Astrocyte of the spinal cord (primary cell): Measurements from ENCODE around the gene PACC1.

Experiments used
- DNase-seq: peaks from one replicate; pipeline ENCODE4 v3.0.0; 2011; ENCODE audit warnings: low read depth, low spot score
- H3K4me3 ChIP-seq: 2 replicates; pipeline ENCODE4 v1.5.1; 2011; ENCODE audit warnings: low read depth, mild to moderate bottlenecking, low read length, moderate library complexity
- in situ Hi-C: cut with HindIII; loops from 2 replicates; pipeline ENCODE4 v1.10.0; 2017; ENCODE audit warnings: low sequenced_read_pairs
- TF ChIP-seq, protein P1 (sequence below): IDR thresholded peaks from 2 replicates; pipeline ENCODE4 v1.5.1; 2012; ENCODE audit warnings: low read depth, mild to moderate bottlenecking, low read length, inconsistent platforms

Gene PACC1

DNA sequence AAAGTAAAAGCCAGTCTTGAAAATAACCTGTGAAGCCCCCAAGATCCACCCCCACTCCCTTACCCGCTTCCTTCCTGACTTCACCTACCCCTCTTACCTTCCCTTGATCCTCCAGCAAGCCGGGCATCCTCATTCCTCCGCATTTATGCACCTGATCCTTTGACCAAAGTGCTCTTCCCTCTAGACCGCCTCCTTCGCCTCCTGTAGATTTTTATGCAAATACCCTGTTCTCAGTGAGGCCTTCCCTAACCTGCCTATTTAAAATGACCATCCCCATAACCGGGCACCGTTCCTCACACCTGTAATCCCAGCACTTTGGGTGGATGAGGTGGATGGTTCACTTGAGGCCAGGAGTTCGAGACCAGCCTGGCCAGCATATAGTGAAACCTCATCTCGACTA is 17.0 kb upstream of the PACC1 start:
- H3K4me3 ChIP-seq = no peak overlapping the region

GRCh38 chr1:212430955-212431394 is 16.3 kb upstream of the PACC1 start:
- TF ChIP-seq, protein P1, sequence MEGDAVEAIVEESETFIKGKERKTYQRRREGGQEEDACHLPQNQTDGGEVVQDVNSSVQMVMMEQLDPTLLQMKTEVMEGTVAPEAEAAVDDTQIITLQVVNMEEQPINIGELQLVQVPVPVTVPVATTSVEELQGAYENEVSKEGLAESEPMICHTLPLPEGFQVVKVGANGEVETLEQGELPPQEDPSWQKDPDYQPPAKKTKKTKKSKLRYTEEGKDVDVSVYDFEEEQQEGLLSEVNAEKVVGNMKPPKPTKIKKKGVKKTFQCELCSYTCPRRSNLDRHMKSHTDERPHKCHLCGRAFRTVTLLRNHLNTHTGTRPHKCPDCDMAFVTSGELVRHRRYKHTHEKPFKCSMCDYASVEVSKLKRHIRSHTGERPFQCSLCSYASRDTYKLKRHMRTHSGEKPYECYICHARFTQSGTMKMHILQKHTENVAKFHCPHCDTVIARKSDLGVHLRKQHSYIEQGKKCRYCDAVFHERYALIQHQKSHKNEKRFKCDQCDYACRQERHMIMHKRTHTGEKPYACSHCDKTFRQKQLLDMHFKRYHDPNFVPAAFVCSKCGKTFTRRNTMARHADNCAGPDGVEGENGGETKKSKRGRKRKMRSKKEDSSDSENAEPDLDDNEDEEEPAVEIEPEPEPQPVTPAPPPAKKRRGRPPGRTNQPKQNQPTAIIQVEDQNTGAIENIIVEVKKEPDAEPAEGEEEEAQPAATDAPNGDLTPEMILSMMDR = no peak
- H3K4me3 ChIP-seq = no peak overlapping the region
- in situ Hi-C loops = no loop called here
- DNase-seq = no peak

More for the DNA sequence above, 17.0 kb upstream of the PACC1 start:
- no peak for DNase-seq
- TF ChIP-seq, protein P1 = no peak
- in situ Hi-C loops = no loop called here

DNA sequence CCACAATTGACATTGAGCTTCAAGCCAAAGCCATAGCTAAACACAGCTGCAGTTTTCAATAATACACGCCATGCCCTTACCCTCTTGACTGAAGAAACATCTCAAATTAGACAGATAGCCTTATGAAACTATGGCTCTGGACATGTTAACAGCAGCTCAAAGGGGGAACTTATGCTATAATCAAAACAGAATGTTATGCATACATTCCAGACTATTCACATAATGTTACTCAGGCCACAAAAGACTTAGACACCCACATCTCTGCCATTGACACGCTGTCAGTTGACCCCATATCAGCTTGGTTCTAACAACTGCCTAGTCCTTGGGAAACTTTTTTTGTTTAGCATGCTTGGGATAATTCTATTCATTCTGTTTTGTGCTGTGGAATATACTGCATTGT is 15.7 kb upstream of the PACC1 start:
- in situ Hi-C loops = no loop called here
- TF ChIP-seq, protein P1 = no peak
- H3K4me3 ChIP-seq = no peak overlapping the region
- no peak for DNase-seq

GRCh38 chr1:212428496-212428895 is 13.8 kb upstream of the PACC1 start:
- in situ Hi-C loops = no loop called here
- TF ChIP-seq, protein P1 = no peak
- no peak overlapping the region for H3K4me3 ChIP-seq
- no peak for DNase-seq

- in situ Hi-C loops = no loop called here
- DNase-seq = no peak
- TF ChIP-seq, protein P1 = no peak
Observed at GRCh38 chr1:212423879-212424278, 9.2 kb upstream of the PACC1 start.

DNA sequence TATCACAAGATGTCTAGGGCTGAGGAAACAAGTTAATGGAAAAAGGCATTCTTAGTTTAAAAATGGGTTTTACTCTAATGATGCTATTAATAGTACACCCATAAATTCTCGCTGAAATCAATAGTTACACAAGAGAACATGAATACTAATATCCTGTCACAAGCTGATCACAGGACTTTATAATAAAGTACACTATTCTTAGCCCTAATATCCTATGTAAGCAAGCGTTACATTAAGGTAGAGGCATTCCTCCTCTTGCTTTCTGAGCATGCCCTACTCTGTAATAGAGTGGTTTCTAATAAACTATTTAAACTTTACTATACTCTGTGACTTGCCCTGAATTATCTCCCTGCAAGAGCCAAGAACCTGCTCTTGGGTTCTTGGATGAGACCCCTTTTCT is 6.5 kb upstream of the PACC1 start:
- TF ChIP-seq, protein P1 = no peak
- H3K4me3 ChIP-seq = no peak overlapping the region
- DNase-seq = no peak
- in situ Hi-C loops = no loop called here

More at GRCh38 chr1:212423879-212424278, 9.2 kb upstream of the PACC1 start:
- H3K4me3 ChIP-seq = no peak overlapping the region
